HG03095 (cell line): ENCODE results near the gene GNG14.
"Not testable (repeated sequence)": the region's sequence is repeated elsewhere in the genome, so short reads cannot be mapped to it uniquely, and the experiment has no call there.

Experiments
- ATAC-seq: cut with Tn5 transposase; IDR thresholded peaks from one replicate; pipeline ENCODE4 v1.9.1; 2021; ENCODE audit warnings: moderate library complexity; ENCODE audit not compliant: unreplicated experiment

GNG14 gene

GRCh38 chr19:12721656-12722565 lies 34.1 kb downstream of the GNG14 start:
- ATAC-seq, result peak; percentile 31

DNA sequence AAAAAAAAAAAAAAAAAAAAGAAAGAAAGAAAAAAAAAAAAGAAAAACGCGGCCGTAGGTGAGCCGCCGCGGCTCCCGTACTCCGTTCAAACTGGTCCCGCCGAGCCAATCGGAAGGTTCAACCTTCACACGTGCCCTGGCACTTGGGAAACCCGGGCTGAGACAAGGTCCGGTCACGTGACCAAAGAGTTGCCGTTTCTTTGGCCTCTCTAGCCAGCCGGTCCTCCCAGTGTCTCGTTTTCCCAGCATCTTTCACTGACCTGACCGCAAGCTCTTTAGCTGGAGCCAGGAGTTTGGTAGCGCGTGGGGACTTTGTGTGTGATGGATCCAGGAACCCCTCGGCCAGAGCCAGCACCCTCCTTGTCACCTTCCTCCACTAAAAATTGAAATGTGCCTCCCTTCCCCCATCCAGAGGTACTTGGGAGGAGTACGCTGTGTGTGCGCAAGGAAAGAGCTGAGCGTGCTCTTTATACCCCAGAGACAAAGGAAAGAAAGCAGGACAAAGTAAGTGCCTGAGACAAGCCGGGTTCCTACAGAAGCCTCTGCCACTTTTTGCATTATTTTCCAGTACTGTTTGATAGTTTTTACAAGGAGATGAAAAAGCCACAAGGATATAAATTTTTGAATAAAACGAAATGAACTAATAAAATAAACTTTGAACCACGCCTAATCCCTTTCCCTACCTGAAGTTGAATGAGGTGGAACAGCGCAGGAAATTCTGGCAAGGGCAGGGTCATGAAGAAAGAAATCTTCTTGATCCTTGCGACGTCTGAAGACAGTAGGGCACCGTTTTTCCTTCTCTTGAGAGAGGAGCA lies 35.0 kb downstream of the GNG14 start:
- peak; percentile 62 for ATAC-seq

GRCh38 chr19:12723381-12723640 lies 35.5 kb downstream of the GNG14 start:
- ATAC-seq, result no peak

GRCh38 chr19:12723641-12724426 lies 36.0 kb downstream of the GNG14 start, which contains the start of gene TNPO2:
Gene TNPO2 (minus strand): TSS chr19:12723932. CDS start chr19:12720977, 2,955 bp downstream.
- no peak for ATAC-seq

DNA sequence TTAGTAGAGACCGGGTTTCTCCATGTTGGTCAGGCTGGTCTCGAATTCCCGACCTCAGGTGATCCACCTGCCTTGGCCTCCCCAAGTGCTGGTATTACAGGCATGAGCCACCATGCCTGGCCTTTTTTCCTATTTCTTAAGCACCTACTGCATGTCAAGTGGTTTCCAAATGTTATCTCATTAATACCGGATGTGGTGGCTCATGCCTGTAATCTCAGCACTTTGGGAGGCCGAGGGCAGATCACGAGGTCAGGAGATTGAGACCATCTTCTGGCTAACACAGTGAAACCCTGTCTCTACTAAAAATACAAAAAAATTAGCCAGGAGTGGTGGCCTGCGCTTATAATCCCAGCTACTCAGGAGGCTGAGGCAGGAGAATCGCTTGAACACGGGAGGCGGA lies 37.8 kb downstream of the GNG14 start:
- not testable (repeated sequence) for ATAC-seq

- no peak for ATAC-seq
These were observed 39.2 kb downstream of the GNG14 start for GRCh38 chr19:12726988-12727316.

GRCh38 chr19:12727745-12728433 lies 40.1 kb downstream of the GNG14 start:
- no peak for ATAC-seq

DNA sequence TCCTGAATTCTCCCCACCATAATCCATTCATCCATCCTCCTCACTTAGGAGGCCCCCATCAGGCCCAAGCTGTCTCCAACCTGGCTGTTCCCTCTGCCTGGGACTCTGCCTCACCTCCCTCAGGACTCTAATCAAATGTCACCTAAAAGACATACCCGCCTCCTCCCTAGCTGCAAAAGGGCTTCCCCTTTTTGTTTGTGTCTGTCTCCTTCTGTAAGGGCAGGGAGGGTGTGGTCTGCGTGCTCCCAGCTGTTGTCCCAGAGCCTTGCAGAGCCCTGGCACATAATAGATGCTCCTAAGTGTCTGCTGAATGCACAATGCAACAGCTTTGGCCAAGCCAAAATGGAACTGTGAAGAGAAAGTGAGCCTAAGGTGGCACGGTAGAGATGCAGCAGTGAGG lies 42.3 kb downstream of the GNG14 start:
- ATAC-seq, result no peak

- ATAC-seq, result no peak
These were observed 43.5 kb downstream of the GNG14 start for GRCh38 chr19:12731337-12731736.

GRCh38 chr19:12733369-12734214 lies 45.8 kb downstream of the GNG14 start:
- no peak for ATAC-seq

- ATAC-seq, result peak; percentile 73
These were observed 49.4 kb downstream of the GNG14 start, which contains the start of gene GET3 for GRCh38 chr19:12736995-12737834. Gene GET3 (plus strand): TSS chr19:12737497. CDS start chr19:12737506, 9 bp downstream.

GRCh38 chr19:12737835-12738351 lies 50.1 kb downstream of the GNG14 start:
- ATAC-seq, result no peak
